ENCODE data around the gene TMEM258. TPM values are rescaled to one million over a fixed set of nuclear protein-coding genes. Genes with fewer than 3 reads are reported as not detected.

TMEM258 gene
- total and polyA plus RNA-seq, 2 experiments from 2014 or later, result 71.3 to 519 TPM

GRCh38 chr11:61791737-61792309 is 576 bp downstream of the TMEM258 start:
- H3K36me3 Mint-ChIP-seq (ENCODE audit: low read depth), result peaks cover 72% of the 10 kb centered on the region
- H3K9me2 ChIP-seq (ENCODE audit: insufficient read depth), result no peaks in the 10 kb centered on the region
- peak overlapping the region; percentile 92 for H3K27ac ChIP-seq (ENCODE audit: low read depth)
- TF ChIP-seq CTCF (conservative IDR thresholded peaks at IDR 0.05; ENCODE audit: low read depth in 2 of 2) (peak in 1 of 2 experiments; percentile 8; a peak in 1 of 4 replicates), EZH2 (IDR thresholded peaks at IDR 0.05; ENCODE audit: low read depth, unreplicated experiment) (no peak), ZNF462 (CRISPR knock-in tag; IDR thresholded peaks at IDR 0.05) (no peak), CREB1 (CRISPR knock-in tag; IDR thresholded peaks at IDR 0.05; ENCODE audit: low read depth) (peak; percentile 65)
- peaks cover 9% of the 10 kb centered on the region for H3K27me3 Mint-ChIP-seq (ENCODE audit: insufficient read depth, low read depth, poor library complexity)
- peaks cover 17% of the 10 kb centered on the region; the same call in 1 of the 2 replicates for H3F3A ChIP-seq (replicated peaks; ENCODE audit: low read depth)
- H3K79me2 ChIP-seq (replicated peaks; ENCODE audit: insufficient read depth), result peaks cover 46% of the 10 kb centered on the region
- no peaks in the 10 kb centered on the region for H3K9me3 Mint-ChIP-seq
- ATAC-seq (peak; percentile 53), DNase-seq (ENCODE audit: low spot score) (peak; percentile 80)
- no peaks in the 10 kb centered on the region for H3K27me3 ChIP-seq (ENCODE audit: insufficient read depth)
- peaks cover 12% of the 10 kb centered on the region for H3K4me1 Mint-ChIP-seq
- H2AFZ ChIP-seq, result peak overlapping the region; percentile 87; the same call in 1 of the 2 replicates
- H3K4me3 ChIP-seq, result peak overlapping the region; percentile 82
- H3K27ac Mint-ChIP-seq, result peak overlapping the region; percentile 100
- peak overlapping the region; percentile 91 for H3K4me3 Mint-ChIP-seq
- peaks cover 12% of the 10 kb centered on the region for H3K36me3 ChIP-seq (ENCODE audit: insufficient read depth)
- 0 out of 2 replicates have a peak, but pooled peaks cover 5% of the 10 kb centered on the region for H3K4me1 ChIP-seq (ENCODE audit: insufficient read depth)
- H3K4me2 ChIP-seq, result peak overlapping the region; percentile 87
- H4K20me1 ChIP-seq (replicated peaks; ENCODE audit: insufficient read depth), result peaks cover 16% of the 10 kb centered on the region

Measured in GM23338 (cell line).